NCI-H748 treated with DMSO at 0.1 percent for 48 hours (cell line): ENCODE data around the gene TCF25.
"Not testable (repeated sequence)": the region's sequence is repeated elsewhere in the genome, so short reads cannot be mapped to it uniquely, and the experiment has no call there.

Experiments used
- DNase-seq: peaks from one replicate; lab custom pipeline; 2025; lab: John Stamatoyannopoulos, UW

The TCF25 gene

GRCh38 chr16:89920723-89921122, 47.3 kb downstream of the TCF25 start:
- DNase-seq = no peak

DNA sequence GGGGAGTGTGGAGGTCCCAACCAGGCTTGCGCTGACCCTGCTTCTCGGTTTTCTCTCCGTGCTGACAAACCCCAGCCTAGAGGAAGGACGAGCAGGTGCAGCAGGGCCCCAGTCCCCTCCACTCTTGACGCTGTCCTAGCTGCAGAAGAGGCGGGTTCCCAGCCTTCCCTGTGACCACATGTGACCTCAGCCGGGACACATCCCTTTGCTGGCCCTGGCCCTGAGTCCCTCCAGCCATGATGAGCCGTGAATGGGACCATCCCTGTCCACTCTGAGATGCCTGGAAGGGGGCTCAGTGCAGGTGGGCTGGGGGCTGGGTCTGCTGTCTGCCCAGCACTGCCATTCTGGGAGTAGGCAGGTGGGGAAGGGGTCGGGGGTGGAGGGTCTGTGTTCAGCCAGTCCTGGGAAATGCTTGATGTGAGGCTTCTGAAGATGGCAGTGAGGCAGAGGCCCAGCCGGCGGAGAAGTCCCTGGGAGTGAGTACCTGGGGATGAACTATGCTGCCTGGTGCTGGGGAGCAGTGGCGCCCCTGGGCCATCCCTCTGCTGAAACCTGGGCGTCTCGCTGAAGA, 47.8 kb downstream of the TCF25 start:
- DNase-seq = no peak

GRCh38 chr16:89921702-89922476, 48.5 kb downstream of the TCF25 start:
- DNase-seq = no peak

- DNase-seq = no peak
These were observed 49.1 kb downstream of the TCF25 start for GRCh38 chr16:89922477-89922883.

DNA sequence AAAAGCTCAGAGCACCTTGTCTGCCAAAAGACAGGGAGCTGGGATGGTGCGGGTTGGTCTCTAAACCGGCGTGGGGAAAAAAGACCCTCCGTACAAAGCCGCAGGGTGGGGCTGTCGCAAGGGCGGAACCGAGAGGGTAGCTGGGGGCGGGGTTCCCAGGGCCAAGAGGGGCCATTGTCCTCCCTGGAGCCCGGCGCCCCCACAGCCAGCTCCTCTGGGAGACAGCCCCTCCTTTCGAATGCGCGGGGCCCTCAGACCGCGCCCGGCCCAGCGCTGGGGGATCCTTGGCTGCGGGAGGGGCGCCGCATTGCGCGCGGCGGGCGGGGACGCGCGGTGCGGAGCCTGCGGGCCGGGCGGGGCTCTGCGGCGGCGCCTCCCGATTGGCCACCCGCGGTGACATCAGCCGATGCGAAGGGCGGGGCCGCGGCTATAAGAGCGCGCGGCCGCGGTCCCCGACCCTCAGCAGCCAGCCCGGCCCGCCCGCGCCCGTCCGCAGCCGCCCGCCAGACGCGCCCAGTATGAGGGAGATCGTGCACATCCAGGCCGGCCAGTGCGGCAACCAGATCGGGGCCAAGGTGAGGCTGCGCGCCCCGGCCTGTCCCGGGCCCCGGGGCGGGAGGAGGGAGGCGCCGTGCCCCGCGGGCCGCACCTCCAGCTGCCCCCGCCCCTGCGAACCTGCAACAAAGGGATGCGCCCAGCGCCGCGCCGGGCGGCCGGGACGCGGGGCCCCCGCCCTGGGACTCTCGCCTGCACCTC, 49.7 kb downstream of the TCF25 start, which contains the start of gene TUBB3:
TSS of gene TUBB3 (plus strand) at position 459 of the 756 bp plus-strand sequence. CDS start at position 519, 60 bp downstream.
- peak; percentile 33 for DNase-seq

GRCh38 chr16:89923640-89924296, 50.4 kb downstream of the TCF25 start:
- DNase-seq = peak; percentile 29

GRCh38 chr16:89924297-89924924, 51.0 kb downstream of the TCF25 start:
- DNase-seq = peak; percentile 29

GRCh38 chr16:89924925-89925307, 51.5 kb downstream of the TCF25 start:
- no peak for DNase-seq

DNA sequence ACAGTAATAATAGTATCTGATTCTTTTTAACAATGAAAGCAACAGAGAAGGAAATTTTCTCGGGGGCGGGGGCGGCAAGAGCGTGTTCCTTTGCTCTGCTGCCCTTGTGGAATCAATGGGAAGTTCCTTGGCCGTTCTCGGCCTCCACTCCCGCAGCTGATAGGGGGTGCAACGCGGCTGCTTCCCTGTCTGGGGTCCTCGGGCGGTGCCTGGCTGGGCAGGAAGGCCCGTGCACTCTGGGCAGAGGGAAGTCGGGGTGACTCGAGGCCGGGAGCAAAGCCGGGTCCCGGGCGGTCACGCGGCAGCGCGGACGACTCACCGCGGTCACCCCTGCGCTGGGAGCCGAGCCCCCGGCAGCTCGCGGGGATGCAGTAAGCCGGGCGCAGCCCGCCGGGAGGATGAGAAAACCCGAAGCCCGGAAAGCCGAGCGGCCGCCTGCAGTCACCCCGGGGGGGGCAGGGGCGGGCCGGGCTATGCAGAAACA, 52.2 kb downstream of the TCF25 start:
- DNase-seq = no peak

GRCh38 chr16:89931305-89931896, 58.0 kb downstream of the TCF25 start:
- DNase-seq = no peak

DNA sequence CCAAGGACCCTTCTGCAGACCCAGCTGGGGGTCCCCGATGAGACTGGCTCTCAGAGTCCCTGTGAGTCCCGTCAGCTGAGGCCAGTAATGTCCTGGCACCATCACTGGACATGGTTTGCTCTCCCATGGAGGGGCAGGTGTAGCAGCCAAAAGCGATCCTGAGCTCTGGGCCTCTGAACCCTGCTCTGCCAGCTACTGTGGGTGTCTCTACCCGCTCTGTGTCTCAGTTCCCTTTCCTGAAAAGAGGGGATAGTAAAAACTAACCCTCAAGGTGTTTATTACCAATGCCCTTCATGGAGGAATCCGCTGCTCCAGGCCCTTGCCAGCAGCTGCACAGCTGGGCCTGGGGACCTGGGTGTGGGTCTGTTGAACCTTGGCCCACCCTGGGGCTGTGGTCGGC, 58.6 kb downstream of the TCF25 start:
- no peak for DNase-seq

DNA sequence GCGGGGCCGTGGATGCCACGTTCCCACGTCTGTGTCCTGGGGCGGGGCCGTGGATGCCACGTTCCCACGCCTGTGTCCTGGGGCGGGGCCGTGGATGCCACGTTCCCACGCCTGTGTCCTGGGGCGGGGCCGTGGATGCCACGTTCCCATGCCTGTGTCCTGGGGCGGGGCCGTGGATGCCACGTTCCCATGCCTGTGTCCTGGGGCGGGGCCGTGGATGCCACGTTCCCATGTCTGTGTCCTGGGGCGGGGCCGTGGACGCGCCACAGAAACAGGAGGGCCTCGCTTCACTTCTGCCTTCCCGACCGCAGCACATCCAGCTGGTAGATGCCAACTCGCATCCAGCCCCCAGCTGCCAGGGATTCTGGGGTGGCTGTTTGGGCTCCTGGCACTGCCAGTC, 60.6 kb downstream of the TCF25 start:
- not testable (repeated sequence) for DNase-seq

- DNase-seq = no peak
These were observed 61.5 kb downstream of the TCF25 start for GRCh38 chr16:89934611-89935553.

- DNase-seq = not testable (repeated sequence)
These were observed 62.2 kb downstream of the TCF25 start for GRCh38 chr16:89935620-89936019.

DNA sequence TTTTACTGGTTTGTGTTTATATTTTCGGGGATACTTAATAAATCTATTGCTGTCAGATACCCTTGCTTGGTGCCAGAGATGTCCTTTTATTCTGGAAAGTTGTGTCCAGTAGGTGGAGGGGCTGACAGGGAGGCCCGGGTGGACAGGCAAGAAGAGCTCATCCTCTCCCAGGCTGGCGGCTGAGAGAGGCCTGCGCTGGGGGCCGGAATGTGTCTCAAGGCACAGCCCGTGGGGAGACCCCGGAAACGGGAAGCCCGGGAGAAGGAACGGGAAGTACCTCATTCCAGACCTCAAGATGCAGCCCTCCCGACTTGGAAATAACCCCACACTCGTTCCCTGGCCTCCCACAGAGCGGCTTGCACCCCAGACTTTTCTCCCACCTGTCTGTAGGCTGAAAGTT, 62.6 kb downstream of the TCF25 start:
- no peak for DNase-seq

DNA sequence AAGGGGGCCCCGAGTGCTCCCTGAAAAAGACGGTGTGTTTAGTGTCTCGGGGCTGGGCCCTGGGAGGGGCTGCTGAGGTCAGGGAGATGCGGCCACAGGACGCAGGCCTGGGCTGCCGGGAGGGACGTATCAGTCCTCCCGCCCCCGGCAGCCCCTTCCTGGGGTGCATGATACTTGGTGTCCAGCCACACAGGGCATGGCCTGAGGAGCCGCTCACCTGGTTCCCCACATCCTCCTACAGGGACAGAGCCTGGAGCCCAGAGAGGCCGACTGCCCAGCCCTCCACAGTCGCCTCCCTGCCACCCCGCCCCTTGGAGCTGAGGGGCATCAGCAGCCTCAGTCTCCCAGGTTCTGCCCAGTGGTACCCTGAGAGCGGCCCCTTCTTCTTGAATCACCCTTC, 63.1 kb downstream of the TCF25 start:
- no peak for DNase-seq

DNA sequence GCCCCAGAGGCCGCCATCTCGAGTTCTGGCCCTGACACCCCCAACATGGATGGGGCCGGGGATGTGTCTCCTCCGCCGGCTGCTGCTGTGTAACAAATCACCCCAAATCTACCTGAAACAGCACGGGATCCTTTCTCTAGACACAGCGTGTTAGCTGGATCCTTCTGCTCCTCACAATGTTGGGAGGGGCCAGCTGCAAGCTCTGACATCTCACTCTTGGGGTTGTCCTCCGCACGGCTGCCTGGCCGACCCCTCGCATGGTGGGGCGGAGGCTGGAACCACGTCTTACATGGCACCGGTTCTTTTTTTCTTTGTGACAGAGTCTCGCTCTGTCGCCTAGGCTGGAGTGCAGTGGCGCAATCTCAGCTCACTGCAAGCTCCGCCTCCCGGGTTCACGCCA, 63.6 kb downstream of the TCF25 start:
- DNase-seq = no peak

DNA sequence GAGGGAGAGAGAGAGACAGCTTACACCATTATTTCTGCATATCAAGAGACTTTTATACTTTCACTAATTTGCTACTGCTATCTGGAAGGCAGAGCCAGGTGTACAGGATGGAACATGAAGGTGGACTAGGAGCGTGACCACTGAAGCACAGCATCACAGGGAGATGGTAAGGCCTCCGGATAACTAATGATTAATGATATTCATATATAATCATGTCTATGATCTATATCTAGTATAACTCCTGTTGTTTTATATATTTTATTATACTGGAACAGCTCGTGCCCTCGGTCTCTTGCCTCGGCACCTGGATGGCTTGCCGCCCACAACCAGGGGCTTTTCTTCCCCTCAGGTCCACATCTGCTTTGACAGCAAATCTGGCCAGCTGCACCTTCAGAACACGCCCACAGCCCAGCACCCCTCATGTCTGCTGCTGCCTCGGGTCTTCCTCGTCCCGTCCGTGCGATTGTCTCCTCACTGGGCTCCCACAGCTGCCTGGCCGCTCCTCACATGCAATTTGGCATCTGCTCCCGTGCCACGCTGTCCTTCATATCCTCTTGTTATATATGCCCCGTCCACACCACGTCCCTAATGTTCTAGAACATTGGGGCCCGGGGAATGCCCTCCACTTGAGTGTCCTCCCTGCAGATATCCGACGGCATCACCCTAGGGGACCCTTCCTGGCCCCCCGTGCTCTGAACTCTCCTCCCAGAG, 64.9 kb downstream of the TCF25 start:
- DNase-seq = no peak

DNA sequence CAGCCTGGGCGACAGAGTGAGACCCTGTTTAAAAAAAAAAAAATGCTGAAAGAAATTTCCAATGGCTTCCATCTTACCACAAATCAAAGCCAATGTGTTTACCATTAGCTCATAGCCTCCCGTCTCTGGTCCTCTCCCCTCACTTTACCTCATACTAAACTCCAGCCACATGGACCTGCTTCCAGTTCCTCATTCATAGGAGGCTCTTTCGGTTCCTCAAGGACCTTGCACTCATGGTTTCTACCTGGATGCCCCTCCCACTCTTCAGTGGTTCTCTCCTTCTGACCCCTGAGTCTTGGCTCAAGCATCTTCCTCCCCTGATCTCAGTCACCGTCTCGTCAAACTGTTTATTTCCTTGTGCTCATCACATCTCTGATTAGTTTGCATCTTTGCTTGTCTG, 71.4 kb downstream of the TCF25 start:
- DNase-seq = no peak

DNA sequence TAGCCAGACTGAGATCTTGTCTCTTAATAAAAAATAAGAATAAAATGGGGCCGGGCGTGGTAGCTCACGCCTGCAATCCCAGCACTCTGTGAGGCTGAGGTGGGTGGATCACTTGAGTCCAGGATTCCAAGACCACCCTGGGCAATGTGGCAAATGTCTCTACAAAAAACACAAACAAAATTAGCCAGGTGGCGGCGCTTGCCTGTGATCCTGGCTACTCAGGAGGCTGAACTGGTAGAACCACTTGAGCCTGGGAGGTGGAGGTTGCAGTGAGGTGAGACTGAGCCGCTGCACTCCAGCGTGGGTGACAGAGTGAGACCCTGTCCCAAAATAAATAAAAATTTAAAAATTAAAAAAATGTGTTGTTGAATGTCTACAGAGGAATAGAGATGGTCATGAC, 72.3 kb downstream of the TCF25 start:
- DNase-seq = peak; percentile 3
